ENCODE results near the gene SSTR5.

- no peak for TF ChIP-seq EZH2 (optimal IDR thresholded peaks at IDR 0.05; ENCODE audit: low read depth, low read length)
- TF ChIP-seq CTCF (IDR thresholded peaks at IDR 0.05; ENCODE audit: low read length) = no peak
Observed at GRCh38 chr16:1043881-1044451, 28.6 kb upstream of the SSTR5 start.
